Measurements from ENCODE around the gene SPDYC. TPM values are rescaled to one million over a fixed set of nuclear protein-coding genes. Genes with fewer than 3 reads are reported as not detected.

Gene SPDYC
- total and polyA plus RNA-seq, 7 donors: not detected

- Histone ChIP-seq H3K27me3 (no peaks in the 10 kb centered on the region), H3K9me3 (no peaks in the 10 kb centered on the region), H3K4me1 (no peaks in the 10 kb centered on the region), H3K27ac (no peak overlapping the region), H3K36me3 (no peaks in the 10 kb centered on the region), H3K4me3 (no peak overlapping the region)
- intact Hi-C loops (cut with DNase I): no loop called here
- TF ChIP-seq POLR2A (IDR thresholded peaks at IDR 0.05) (no peak), CTCF (IDR thresholded peaks at IDR 0.05) (no peak), EP300 (IDR thresholded peaks at IDR 0.05) (no peak), POLR2AphosphoS5 (IDR thresholded peaks at IDR 0.05) (no peak)
- DNase-seq: no peak
- WGBS, 2 donors: 83 to 84% methylated on average over 3 of the region's 3 CpGs
Measured at GRCh38 chr11:65160643-65161042, 9.4 kb upstream of the SPDYC start.

GRCh38 chr11:65163684-65164083 is 6.3 kb upstream of the SPDYC start:
- DNase-seq: no peak
- 77 to 80% methylated on average over 2 of the region's 2 CpGs for WGBS, 2 donors
- Histone ChIP-seq H3K27me3 (no peaks in the 10 kb centered on the region), H3K36me3 (no peaks in the 10 kb centered on the region), H3K4me1 (no peaks in the 10 kb centered on the region), H3K27ac (no peak overlapping the region), H3K9me3 (no peaks in the 10 kb centered on the region), H3K4me3 (no peak overlapping the region)
- TF ChIP-seq EP300 (IDR thresholded peaks at IDR 0.05) (no peak), POLR2AphosphoS5 (IDR thresholded peaks at IDR 0.05) (no peak), CTCF (IDR thresholded peaks at IDR 0.05) (no peak), POLR2A (IDR thresholded peaks at IDR 0.05) (no peak)
- intact Hi-C loops (cut with DNase I): no loop called here

- Histone ChIP-seq H3K4me1 (no peaks in the 10 kb centered on the region), H3K4me3 (peak overlapping the region in 3 of 4 donors; percentile 14 to 30 (median 25)), H3K27me3 (no peaks in the 10 kb centered on the region), H3K36me3 (no peaks in the 10 kb centered on the region), H3K9me3 (no peaks in the 10 kb centered on the region), H3K27ac (peak overlapping the region in 1 of 4 donors; percentile 37)
- intact Hi-C loops (cut with DNase I): no loop called here
- WGBS, 2 donors: 10 to 57% methylated on average over 31 of the region's 31 CpGs
- DNase-seq: no peak
- no peak for TF ChIP-seq CTCF (IDR thresholded peaks at IDR 0.05)
- TF ChIP-seq POLR2AphosphoS5 (IDR thresholded peaks at IDR 0.05): no peak
- no peak for TF ChIP-seq POLR2A (IDR thresholded peaks at IDR 0.05)
- TF ChIP-seq EP300 (IDR thresholded peaks at IDR 0.05): no peak
Measured at GRCh38 chr11:65165410-65166317, 4.4 kb upstream of the SPDYC start.

GRCh38 chr11:65166893-65167292 is 3.1 kb upstream of the SPDYC start:
- no peaks in the 10 kb centered on the region for H3K4me1 ChIP-seq
- H3K36me3 ChIP-seq: no peaks in the 10 kb centered on the region
- TF ChIP-seq POLR2A (IDR thresholded peaks at IDR 0.05) (no peak), POLR2AphosphoS5 (IDR thresholded peaks at IDR 0.05) (no peak), EP300 (IDR thresholded peaks at IDR 0.05) (no peak), CTCF (IDR thresholded peaks at IDR 0.05) (no peak)
- H3K27me3 ChIP-seq: no peaks in the 10 kb centered on the region
- 44 to 83% methylated on average over 3 of the region's 3 CpGs for WGBS, 2 donors
- no peak overlapping the region for H3K27ac ChIP-seq
- DNase-seq: no peak
- intact Hi-C loops (cut with DNase I): no loop called here
- H3K4me3 ChIP-seq: no peak overlapping the region
- no peaks in the 10 kb centered on the region for H3K9me3 ChIP-seq
